Activated CD8-positive, alpha-beta memory T cell treated with anti-CD3 and anti-CD28 coated beads, Interleukin-2, amount 50 U/mL, for 1 hour (primary cell): Measurements from ENCODE around the gene MAP4K2.
"Not testable (repeated sequence)": the region's sequence is repeated elsewhere in the genome, so short reads cannot be mapped to it uniquely, and the experiment has no call there.

Experiments
- DNase-seq: peaks from one replicate; pipeline ENCODE4 v3.0.0-alpha.2; 2020; ENCODE audit errors: extremely low read depth

The MAP4K2 gene

GRCh38 chr11:64838600-64839334 is 35.8 kb upstream of the MAP4K2 start:
- no peak for DNase-seq

DNA sequence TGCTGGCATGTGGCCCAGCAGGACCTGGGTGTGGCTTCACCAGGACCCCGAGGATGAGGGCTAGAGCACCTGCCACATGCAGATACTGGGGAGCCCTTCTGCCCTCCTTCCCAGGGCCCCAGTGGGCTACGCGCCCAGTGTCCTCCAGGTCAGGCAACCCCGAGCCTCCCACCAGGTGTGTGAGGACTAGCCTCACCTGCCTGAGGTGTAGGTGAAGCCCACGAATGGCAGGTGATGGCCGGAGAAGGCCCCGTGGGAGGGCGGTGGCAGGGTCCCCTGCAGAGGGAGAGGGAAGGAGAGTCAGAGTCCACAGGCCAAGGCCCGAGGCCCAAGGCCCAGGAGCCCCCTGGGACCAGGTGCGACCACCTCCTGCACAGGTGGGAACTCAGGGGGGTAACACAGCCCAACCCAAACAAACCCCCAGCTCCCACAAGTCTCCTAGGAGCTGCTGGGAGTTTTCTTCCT is 34.9 kb upstream of the MAP4K2 start:
- DNase-seq: no peak

GRCh38 chr11:64836448-64837072 is 33.5 kb upstream of the MAP4K2 start:
- no peak for DNase-seq

DNA sequence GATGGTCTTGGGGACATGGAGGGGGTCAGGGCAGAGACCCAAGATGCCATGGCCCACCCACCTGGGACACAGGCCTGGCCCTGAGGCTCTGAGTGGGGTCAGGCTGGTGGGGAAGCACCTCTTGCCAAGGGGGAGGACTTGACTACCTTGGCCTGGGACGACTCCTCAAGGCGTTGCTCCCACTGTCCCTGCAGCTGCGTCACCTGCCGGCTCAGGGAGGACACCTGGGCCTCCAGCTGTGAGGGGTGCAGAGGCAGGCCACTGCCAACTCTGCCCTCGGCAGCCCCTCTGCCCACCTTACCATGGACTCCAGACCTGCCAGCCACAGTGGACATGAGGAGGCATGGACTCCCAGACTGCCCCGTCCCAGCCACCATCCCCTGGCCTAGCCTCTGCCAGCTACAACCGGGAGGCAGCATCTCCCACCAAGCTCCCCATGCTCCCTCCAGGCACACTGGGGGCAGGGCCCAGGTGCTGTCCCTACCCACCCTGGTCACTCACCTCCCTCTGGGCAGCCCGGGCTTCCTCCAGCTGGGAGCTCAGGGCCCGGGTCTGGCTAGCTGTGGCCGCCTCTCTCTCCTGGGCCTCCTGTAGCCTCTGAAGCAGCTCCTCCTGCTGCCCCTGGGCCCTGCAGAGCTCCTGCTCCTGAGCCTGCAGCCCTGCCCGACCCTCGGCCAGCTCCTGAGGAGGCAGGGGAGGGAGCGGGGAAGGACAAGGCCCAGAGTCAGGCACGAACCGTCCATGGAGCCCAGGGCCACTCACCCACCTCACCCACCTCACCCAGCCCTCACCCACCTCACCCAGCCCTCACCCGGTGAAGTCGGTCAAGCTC is 32.8 kb upstream of the MAP4K2 start:
- no peak for DNase-seq

DNA sequence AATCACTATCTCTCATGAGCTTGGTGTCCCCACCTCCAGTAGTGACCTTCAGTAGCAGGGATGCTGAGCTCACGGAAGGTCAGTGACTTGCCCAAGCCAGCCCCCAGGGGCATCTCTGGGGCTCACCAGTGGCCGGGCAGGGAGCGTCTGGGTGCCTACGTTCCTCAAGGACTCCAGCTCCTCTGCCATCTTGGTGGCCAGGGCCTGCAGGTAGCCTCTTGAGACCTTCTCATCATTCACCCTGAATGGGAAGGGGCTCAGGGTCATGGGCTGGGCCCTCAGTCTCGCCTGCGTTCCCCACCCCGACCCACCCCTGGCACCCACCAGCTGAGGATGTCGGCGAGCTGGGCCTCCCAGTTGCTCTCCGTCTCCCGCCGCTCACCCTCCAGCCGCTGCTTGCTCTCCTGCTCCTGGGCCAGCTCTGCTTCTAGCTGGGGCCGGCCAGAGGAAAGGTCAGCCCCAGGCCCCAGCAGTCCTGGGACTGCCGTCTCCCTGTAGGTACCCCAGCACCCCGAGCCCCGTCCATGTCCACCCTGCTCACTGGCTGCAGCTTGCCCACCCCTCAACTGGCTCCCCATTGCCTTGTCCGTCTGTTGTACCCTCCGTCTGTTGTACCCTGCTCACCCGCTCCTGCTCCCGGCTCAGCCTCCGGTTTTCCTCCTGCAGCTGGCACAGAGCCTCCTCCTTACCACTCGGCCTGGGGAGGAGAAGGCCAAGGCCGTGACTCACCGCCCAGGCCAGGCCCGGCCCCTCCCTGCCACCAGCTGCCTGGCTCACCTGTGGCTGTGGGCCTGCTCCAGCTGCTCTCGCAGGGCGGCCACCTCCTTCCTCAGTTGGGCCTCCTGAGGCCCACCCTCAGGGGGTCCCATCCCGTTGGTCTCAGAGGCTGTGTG is 32.0 kb upstream of the MAP4K2 start:
- DNase-seq: no peak

DNA sequence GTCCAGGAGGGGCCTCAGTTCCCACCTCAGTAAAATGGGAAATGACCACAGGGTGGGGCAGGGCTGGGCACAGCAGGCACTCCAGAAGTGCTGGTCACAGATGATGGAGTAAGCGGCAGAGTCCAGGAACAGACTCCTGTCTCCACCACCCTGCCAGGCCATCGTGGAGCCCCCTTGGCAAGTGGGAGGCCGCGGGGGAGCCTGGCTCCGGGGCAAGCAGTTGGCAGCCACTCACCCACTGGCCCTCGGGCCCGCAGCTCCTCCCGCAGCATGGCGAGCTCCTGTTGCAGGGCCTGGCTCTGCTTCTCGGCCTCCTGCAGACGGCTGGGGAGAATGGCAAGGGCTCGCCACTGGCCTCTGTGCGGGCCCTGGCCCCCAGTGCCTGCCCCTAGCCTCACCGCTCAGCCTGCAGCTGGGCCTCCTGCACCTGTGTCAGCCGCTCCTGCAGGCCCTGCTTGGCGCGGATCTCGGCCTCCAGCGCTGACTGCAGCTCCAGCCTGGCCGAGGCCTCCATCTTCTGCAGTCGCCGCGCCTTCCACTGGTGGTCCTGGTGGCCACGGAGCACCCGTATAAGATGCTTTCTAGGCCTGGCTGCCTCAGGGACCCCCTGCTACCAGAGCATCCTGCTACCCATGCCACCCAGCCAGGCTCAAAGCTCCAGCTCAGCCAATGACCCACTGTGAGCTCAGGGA is 31.2 kb upstream of the MAP4K2 start:
- DNase-seq: no peak

- DNase-seq: no peak
These were observed 30.5 kb upstream of the MAP4K2 start for GRCh38 chr11:64833509-64833908.

GRCh38 chr11:64833198-64833502 is 30.1 kb upstream of the MAP4K2 start:
- DNase-seq: no peak

DNA sequence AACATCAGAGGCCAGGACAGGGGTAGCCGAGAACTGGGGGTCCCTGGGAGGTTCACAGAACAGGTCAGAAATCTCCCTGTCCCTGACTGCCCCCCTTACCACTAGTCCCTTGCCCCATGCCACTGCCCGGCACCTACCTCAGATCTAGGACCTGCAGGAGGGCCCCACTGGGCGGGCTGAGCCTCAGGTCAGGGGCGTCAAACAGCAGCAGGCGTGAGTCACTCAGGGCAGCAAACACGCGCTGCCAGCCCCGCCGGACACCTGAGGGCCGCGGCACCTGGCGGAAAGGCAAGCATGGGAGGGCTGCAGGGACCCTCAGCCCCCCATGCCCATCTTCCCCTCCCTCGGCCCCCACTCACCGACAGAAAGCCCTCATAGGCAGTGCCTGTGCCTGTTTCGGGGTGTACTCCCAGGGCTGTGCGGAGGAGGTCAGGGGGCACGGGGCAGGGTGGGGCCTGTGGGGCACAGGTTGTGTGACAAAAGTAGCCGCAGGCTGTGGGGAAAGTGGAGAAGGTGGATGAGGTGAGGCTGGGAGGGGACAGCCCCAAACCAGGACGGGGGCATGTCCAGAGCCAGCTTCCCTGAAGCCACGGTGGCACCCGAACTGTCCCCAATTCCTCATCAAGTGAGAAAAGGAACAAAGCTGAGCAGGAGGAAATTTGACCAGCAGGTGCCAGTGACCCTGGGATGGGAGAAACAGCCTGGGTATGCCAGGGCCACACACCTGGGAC is 29.6 kb upstream of the MAP4K2 start:
- no peak for DNase-seq

DNA sequence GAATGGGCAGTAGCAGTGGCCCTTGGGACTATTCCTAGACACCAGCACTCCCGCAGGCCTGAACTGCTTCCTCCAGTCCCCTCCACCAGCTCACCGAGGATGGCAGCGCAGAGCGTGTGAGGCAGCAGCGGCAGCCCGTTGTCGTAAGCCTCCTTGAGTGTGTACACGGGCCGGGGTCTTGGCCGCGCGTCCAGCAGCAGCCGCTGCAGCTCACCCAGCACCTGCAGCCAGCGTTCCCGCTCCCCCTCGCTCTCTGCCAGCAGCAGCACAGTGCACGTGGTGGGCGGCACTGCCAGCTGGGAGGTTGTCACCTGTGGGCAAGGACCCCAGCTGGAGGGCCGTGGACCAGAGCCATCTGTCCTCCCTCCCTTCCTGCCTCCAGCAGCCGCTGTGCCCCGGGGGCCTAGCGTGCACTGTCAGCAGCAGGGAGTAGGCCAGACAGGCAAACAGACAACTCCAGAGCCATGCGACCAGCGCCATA is 28.4 kb upstream of the MAP4K2 start:
- no peak for DNase-seq

DNA sequence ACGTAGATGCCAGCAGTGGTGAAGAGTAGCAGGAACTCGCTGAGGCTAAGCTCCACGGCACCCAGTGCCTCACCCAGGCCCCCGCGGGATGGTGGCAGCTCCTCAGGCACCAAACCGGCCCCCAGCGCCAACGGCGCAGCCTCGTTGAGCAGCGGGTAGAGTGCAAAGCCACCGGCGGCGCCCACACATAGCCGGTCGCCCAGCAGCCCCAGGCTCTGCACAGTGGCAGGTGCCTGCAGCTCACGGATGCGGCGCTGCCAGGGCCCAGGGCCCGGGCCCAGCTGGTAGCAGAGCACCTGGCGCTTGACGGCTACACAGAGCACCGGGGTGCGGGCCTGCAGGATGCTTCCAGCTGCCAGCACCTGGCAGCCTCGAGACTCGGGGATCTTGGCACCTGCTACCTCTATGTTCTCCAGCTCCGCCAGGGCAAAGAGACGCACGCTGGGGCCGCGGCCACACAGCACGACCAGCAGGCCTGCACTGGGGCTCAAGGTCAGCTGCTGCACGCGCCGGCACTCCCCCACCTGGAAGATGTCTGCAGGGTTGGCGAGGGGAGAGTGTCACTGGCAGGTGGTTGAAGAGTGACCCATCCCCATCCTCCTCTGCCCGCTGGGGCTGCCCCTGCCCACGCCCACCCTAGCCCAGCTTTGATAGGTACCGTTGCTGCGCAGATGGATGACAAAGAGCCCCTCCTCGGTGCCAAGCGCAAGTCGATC is 26.7 kb upstream of the MAP4K2 start:
- DNase-seq: no peak

DNA sequence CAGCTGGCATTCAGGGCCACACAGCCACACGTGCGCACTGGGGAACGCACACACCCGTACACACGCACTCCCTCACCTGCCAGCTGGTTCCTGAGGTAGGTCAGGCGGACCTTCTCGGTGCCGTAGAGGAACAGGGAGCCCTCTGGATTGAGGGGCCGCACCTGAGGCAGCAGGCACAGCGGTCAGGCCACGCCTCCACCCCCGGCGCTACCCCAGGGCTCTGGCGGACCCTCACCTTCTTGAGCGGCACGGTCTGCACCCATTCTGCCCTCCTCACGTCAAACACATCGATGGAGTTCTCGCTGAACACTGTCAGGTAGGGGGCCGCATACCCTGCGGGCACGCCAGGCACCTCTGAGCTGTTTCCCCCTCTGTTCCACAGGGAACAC is 24.4 kb upstream of the MAP4K2 start:
- no peak for DNase-seq

DNA sequence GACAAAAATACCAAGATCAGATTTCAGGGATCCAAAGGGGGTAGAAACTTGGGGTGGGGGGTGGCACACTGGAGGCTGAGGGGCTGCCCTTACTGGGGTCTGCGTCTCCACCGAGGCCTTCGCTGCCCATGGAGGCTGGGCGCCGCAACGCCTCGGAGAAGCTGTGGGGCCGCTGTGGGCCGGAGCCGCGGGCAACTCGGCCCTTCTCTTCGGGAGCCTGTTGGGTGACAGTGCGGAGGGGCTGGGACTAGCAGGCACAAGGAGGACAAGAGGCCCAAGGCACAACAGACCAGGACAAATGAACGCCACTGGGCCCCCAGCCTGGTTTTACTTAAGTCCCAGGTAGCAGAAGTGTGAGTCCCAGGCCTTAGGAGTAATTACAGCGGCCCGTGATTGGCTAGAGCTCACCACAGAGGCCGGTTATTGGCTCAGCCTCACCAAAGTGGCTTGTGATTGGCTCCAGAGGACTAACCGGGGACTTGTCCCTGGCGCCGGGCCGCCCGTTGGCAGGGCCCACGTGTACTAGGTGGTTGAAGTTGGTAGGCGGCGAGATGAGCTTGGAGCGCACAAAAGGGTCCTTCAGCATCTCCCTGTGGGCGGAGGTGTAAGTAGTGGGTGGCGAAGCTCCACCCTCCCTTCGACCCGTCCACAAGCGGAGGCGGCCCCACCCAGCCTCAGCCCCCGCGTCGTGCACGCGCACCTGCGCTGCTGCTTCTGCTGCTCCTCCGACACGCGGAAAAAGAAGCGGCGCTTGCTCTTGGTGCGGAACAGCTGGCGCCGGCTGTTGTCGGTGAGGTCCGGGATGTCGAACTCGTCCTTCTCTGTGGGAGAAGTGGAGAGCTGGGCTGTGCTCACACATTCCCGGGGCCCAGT is 23.8 kb upstream of the MAP4K2 start:
- no peak for DNase-seq

DNA sequence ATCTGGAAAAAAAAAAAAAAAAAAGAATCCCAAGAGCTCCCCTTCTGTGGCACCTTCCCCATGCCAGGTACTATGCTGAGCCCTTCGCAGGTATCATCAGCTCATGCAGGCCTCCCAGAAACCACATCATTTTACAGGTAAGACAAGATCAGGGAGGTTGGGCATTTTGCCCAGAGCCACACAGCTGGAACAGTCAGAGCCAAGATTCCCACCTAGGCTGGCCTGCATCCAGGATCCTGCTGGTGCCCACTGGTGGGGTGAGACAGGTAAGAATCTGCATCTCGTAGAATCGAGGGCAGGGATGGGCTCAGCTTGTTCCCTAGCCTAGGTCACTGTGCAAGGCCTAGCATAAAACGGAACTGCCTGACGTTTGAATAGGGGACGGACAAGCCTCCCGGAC is 23.0 kb upstream of the MAP4K2 start:
- no peak for DNase-seq

DNA sequence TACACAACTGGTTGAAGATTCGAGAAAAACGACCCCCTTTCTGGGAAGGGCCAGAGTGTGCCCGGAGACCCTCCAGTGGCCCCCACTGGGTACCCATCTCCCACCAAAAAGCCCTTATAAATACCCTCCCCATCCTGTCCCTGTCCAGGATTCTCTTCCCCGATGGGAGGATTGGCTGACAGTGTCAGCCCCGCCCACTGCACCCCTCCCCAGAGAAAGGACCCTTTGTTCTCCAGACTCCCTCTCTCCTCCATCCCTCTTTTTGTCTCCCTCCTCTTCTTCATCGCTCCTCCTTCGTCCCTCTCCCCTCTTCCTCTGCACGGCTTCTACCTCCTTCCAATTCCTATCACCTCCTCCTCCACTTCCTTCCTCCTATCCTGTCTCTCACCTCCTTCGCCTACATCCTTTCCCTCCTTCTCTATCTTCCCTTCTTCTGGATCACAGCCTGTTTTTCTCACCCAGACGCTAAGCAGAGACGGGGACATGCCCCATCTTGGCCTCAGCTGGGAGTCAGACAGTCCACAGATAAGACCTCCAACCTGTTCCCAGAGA is 20.6 kb upstream of the MAP4K2 start:
- DNase-seq: no peak

GRCh38 chr11:64817476-64817875 is 14.5 kb upstream of the MAP4K2 start:
- DNase-seq: no peak

GRCh38 chr11:64815433-64815832 is 12.4 kb upstream of the MAP4K2 start:
- not testable (repeated sequence) for DNase-seq

GRCh38 chr11:64814712-64815187 is 11.7 kb upstream of the MAP4K2 start:
- DNase-seq: no peak
